Activated CD4-positive, CD25-positive, alpha-beta regulatory T cell (primary cell): Measurements from ENCODE around the gene OLR1.

ENCODE experiments used
- DNase-seq, 4 experiments: peaks; one replicate each; lab custom pipeline; 2025; lab: John Stamatoyannopoulos, UW

Gene OLR1

DNA sequence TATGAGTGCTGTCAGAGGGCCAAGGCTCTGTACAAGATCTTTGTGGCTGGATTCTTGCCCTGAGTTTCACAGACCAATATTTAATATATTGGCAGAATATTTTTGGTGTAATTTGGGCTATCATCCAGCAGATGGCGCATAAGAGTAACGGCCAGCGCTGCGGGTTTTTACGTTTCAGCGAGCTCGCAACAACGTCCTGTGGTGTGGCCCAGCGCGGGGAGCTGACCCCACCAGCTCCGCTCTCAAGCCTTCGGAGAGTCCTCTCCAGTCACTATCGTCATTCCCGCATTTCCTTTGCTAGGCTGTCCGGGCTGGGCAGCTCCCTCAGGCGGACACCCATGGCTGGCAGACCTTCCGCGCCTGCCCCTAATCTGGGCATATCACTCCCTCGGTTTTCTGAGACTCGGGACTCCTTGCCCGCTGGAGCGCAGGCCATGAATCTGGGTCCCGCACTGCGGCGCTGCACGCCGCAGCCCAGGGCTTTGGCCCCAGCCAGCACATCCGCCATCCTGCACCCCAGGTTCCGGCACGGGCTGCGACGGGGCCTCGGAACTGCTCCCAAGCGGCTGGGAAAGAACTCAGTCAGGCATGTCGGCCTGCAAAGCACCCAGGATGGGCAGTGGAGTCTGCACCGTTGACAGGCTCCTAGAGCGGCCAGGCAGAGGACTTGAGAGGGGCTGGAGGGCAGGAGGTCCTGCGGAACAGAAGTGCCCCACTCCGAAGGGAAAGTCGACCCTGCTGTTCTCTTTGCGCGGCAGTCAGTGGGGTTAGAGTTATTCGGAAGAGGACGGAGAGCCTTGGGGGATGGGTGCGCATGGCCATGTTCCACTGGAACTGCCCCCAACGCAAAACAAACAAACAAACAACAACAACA is 18.4 kb downstream of the OLR1 start:
- DNase-seq = peak; percentile 10 to 16 (median 13)

DNA sequence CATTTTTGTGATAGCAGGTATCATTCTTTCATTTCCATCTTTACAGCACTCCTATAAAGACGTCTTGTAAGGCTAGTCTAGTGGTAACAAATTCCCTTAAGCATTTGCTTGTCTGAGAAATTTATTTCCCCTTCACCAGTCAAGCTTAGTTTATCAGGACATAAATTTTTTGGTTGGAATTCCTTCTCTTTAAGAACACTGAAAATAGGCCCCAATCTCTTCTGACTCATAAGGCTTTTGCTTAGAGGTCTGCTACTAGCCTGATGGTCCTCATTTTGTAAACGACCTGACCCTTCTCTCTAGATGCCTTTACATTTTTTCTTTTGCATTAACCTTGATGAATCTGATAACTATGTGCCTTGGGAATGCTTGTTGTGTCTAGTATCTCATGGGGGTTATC is 20.3 kb downstream of the OLR1 start:
- DNase-seq = no peak

DNA sequence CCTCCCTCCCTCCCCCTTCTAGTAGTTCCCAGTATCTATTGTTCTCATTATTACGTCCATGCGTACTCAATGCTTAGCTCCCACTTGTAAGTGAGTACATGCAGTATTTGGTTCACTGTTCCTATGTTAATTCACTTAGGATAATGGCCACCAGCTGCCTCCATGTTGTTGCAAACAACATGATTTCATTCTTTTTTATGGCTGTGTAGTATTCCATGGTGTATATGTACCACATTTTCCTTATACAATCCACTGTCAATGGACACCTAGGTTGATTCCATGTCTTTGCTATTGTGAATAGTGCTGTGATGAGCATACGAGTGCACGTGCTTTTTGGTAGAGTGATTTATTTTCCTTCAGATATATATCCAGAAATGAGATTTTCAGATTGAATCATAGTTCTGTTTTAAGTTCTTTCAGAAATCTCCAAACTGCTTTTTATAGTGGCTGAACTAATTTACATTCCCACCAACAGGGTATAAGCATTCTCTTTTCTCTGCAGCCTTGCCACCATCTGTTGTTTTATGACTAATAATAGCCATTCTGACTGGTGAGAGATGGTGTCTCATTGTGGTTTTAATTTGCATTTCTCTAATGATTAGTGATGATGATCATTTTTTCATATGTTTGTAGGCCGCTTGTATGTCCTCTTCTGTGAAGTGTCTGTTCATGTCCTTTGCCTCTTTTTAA is 24.1 kb downstream of the OLR1 start:
- no peak for DNase-seq

- DNase-seq = no peak
Measured at GRCh38 chr12:10142976-10143589, 28.8 kb downstream of the OLR1 start.

GRCh38 chr12:10140001-10140400 is 31.9 kb downstream of the OLR1 start:
- DNase-seq = peak in 1 of 4 experiments; percentile 3

DNA sequence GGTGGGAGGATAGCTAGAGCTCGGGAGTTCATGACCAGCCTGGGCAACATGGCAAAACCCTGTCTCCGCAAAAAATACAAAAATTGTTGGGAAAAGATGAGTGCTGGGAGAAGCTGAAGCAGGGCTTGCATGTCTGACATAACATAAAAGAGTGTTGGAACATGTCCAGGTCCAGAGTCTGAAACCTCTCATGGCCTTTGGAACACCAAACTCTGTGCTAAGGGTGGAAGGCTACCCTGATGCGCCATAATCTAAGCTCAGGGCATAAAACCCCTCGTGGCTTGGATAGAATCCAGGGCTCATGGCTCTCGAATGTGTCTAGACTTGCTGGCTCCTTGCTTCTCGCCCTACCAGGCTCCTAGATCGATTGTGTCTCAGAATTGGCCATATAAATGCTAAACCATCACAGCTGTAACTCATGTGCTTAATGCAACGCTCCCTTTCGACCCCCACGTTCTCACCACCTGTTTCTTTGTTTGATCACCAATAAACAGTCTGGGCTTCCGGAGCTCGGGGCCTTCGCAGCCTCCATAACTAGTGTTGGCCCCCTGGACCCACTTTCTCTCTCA is 35.2 kb downstream of the OLR1 start:
- DNase-seq = no peak

DNA sequence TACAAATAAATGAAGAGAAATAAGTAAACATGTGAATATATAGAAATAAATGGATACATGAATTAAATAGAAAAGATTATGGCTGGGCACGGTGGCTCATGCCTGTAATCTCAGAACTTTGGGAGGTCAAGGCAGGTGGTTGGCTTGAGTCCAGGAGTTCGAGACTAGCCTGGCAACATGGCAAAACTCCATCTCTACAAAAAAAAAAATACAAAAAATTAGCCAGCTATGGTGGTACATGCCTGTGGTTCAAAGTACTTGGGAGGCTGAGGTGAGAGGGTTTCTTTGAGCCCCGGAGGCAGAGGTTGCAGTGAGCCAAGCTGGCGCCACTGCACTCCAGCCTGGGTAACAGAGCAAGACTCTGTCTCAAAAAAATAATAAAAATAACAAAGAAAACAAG is 36.8 kb downstream of the OLR1 start:
- no peak for DNase-seq

DNA sequence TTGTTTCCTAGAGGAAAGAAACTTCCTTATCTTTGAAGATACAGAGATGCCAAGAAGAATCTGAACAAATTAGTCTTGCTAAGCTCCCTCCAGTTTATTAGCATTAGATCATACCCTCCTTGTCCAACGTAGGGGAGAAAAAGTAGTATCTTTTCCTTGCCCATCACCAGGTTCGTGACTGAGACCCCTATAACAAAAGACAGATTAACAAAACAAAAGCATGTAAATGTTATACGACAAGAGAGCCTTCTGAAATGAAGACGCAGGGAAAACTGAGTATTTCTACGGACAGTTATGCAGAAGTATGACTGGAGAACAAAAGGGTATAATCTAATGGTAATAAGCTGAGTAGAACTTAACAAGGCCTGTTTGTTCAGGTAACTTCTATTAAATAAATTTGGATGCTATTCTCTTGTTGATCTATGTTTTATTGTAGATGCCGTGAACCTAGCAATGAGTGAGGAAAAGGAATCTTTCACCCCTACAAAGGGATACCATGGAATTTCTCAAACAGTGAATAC is 39.0 kb downstream of the OLR1 start:
- no peak for DNase-seq

DNA sequence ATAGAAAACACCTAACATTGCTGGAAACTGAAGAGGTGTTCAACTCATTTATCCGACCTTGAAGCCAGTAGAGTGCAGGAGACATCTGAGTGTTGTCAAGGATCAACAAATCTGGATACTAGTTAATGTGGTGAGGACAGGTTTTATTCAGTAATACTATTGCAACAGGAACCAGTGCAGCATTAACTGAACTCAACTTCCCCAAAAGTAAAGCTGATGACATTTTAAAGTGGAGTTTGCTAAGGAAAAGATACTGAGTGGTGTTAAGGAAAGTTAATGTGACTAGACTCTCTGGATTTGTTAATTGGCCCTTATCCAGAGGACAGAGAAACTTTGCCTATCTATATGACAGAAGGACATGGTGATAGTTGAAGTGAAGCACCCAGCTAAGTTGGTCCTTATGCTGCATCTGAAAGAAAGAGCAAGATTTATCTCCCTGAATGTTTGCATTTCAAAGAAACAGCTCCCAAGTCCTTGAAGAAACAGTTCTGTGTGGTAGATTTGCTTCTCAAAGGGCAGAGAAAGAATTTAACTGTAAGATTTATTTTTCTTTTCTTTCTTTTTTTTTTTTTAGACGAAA is 40.7 kb downstream of the OLR1 start:
- no peak for DNase-seq

- DNase-seq = no peak
Measured at GRCh38 chr12:10130042-10130441, 41.9 kb downstream of the OLR1 start, which contains the start of gene CLEC7A. Gene CLEC7A, minus strand, starts transcription at chr12:10130199. Its CDS starts 117 bp downstream, at chr12:10130082.

DNA sequence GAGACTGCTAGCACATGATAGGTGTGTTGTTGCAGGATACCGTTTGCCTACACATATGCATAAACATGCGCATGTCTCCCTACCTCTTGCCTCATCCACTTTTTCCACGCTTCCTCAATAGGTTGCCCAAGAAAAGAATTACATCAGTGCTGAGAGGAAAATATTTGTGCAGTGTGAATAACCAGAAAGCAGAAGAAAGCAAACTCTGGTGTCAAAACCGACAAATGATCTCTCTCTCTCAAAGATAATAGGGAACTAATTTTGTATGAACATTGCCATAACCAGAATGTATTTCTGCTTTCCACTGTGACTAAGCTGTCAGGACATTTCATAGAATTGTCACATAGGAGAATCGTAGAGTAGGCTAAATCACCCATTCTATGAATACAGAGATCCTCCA is 43.2 kb downstream of the OLR1 start:
- DNase-seq = no peak

- no peak for DNase-seq
Measured at GRCh38 chr12:10126413-10126812, 45.5 kb downstream of the OLR1 start.

GRCh38 chr12:10122689-10123088 is 49.2 kb downstream of the OLR1 start:
- DNase-seq = no peak

- no peak for DNase-seq
Measured at GRCh38 chr12:10121278-10121677, 50.7 kb downstream of the OLR1 start.

- DNase-seq = no peak
Measured at GRCh38 chr12:10119066-10119465, 52.9 kb downstream of the OLR1 start.

- no peak for DNase-seq
Measured at GRCh38 chr12:10115890-10116289, 56.0 kb downstream of the OLR1 start.

GRCh38 chr12:10115311-10115710 is 56.6 kb downstream of the OLR1 start:
- DNase-seq = no peak

GRCh38 chr12:10113920-10114319 is 58.0 kb downstream of the OLR1 start:
- DNase-seq = no peak

- DNase-seq = no peak
Measured at GRCh38 chr12:10113075-10113474, 58.9 kb downstream of the OLR1 start.

- no peak for DNase-seq
Measured at GRCh38 chr12:10111451-10111850, 60.5 kb downstream of the OLR1 start.

GRCh38 chr12:10110256-10110844 is 61.6 kb downstream of the OLR1 start:
- no peak for DNase-seq
